NCI-H1417 (cell line): Measurements from ENCODE around the gene PLK5.
"Not testable (repeated sequence)": the region's sequence is repeated elsewhere in the genome, so short reads cannot be mapped to it uniquely, and the experiment has no call there.

Experiments
- DNase-seq, 3 experiments: peaks; one replicate each; lab custom pipeline; 2025; lab: John Stamatoyannopoulos, UW

PLK5 gene

GRCh38 chr19:1525343-1525742, 1.5 kb downstream of the PLK5 start:
- DNase-seq: no peak

GRCh38 chr19:1526066-1526778, 2.3 kb downstream of the PLK5 start:
- DNase-seq: no peak

- DNase-seq: no peak
Observed at GRCh38 chr19:1526979-1527649, 3.2 kb downstream of the PLK5 start.

GRCh38 chr19:1527650-1528309, 3.9 kb downstream of the PLK5 start:
- no peak for DNase-seq

- DNase-seq: no peak
Observed at GRCh38 chr19:1528596-1529429, 4.9 kb downstream of the PLK5 start.

GRCh38 chr19:1529430-1529816, 5.5 kb downstream of the PLK5 start:
- DNase-seq: no peak

- DNase-seq: not testable (repeated sequence)
Observed at GRCh38 chr19:1530856-1531255, 7.0 kb downstream of the PLK5 start.

GRCh38 chr19:1531587-1531986, 7.7 kb downstream of the PLK5 start:
- no peak for DNase-seq

- DNase-seq: no peak
Observed at GRCh38 chr19:1532003-1532402, 8.1 kb downstream of the PLK5 start.

- DNase-seq: peak in 2 of 3 experiments; percentile 43 to 48
Observed at GRCh38 chr19:1533510-1534150, 9.8 kb downstream of the PLK5 start.

- DNase-seq: no peak
Observed at GRCh38 chr19:1534972-1535371, 11.1 kb downstream of the PLK5 start.

- DNase-seq: not testable (repeated sequence)
Observed at GRCh38 chr19:1535699-1536098, 11.8 kb downstream of the PLK5 start.

GRCh38 chr19:1538978-1539377, 15.1 kb downstream of the PLK5 start:
- DNase-seq: no peak

GRCh38 chr19:1539749-1540148, 15.9 kb downstream of the PLK5 start:
- not testable (repeated sequence) for DNase-seq

GRCh38 chr19:1540365-1540925, 16.6 kb downstream of the PLK5 start:
- no peak for DNase-seq

GRCh38 chr19:1549332-1549945, 25.6 kb downstream of the PLK5 start:
- no peak for DNase-seq

GRCh38 chr19:1551068-1552040, 27.5 kb downstream of the PLK5 start:
- no peak for DNase-seq

- no peak for DNase-seq
Observed at GRCh38 chr19:1553415-1553814, 29.5 kb downstream of the PLK5 start.

- no peak for DNase-seq
Observed at GRCh38 chr19:1554968-1555367, 31.1 kb downstream of the PLK5 start.
